ENCODE measurements around the gene GDPD2.
"Not testable (repeated sequence)": the region's sequence is repeated elsewhere in the genome, so short reads cannot be mapped to it uniquely, and the experiment has no call there.

GDPD2 gene, protein sequence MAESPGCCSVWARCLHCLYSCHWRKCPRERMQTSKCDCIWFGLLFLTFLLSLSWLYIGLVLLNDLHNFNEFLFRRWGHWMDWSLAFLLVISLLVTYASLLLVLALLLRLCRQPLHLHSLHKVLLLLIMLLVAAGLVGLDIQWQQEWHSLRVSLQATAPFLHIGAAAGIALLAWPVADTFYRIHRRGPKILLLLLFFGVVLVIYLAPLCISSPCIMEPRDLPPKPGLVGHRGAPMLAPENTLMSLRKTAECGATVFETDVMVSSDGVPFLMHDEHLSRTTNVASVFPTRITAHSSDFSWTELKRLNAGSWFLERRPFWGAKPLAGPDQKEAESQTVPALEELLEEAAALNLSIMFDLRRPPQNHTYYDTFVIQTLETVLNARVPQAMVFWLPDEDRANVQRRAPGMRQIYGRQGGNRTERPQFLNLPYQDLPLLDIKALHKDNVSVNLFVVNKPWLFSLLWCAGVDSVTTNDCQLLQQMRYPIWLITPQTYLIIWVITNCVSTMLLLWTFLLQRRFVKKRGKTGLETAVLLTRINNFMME

DNA sequence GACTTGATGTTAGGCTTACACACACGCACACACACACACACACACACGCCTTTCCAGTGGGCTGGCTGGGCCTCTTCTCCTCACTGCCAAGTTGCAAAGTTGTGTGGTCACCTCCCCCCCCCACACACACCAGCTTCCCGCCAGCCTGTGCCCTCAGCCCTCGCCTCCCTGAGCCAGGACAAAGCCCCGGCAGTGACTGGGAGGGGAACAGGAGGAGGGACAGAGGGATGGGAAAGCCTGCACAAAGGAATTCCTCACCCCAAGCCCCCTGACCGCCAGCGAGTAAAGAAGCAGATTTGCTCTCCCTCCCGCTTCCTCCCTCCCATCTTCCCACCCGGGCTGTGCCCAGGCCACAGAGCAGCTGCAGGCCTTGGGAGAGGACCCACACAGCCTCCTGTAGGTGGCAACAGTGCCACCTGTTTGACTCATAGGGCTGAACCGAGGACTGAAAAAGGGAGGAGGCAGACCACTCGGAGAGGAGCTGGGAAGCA is at the start of gene GDPD2:
Gene GDPD2 (plus strand): TSS at position 464 of the 491 bp plus-strand sequence. CDS start 1,671 bp downstream, outside the sequence.
- no peak for DNase-seq (ENCODE audit: extremely low read depth in 1 of 2, low read depth in 1 of 2)

DNA sequence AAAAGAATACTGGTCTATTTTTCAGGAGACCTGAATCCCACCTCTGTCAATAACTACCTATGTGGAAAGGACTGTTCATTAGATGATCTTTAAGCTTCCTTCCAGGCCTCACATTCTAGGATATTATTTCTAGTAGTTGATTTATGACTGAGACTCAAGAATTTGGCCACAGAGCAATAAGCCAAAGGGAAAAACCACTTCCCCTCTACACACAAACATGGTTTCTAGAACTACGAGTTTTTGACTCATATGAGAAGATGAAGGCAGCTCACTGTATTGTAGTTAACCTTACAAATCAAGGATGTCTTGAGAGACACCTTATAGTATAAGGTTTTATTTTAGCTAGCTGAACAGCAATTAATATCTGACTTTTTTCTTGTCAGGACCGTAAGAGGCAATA is 36.9 kb upstream of the GDPD2 start:
- DNase-seq (ENCODE audit: extremely low read depth in 1 of 2, low read depth in 1 of 2), result no peak

GRCh38 chrX:70398899-70399298 is 24.2 kb upstream of the GDPD2 start:
- DNase-seq (ENCODE audit: extremely low read depth in 1 of 2, low read depth in 1 of 2), result no peak

- not testable (repeated sequence) for DNase-seq (ENCODE audit: extremely low read depth in 1 of 2, low read depth in 1 of 2)
Observed at GRCh38 chrX:70400181-70400580, 22.9 kb upstream of the GDPD2 start.

DNA sequence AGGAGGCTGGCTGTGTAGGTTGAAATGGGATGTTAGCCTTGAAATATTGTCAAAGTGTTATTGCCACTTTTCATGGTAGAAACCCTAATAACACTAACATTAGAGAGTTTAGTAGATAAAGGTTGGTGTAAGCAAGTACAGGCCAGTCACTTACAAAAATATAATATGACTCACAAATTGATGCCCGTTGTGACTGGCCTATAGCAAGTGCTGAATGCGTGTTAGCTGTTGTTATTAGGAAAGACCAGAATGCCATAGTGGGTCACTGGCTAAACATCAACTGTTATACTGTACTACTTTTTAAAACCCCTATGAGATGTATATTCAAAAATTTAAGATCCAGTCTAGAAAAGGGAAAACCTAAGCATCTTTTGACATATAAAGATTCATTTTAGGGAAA is 20.4 kb upstream of the GDPD2 start:
- DNase-seq (ENCODE audit: extremely low read depth in 1 of 2, low read depth in 1 of 2), result no peak

- DNase-seq (ENCODE audit: extremely low read depth in 1 of 2, low read depth in 1 of 2), result no peak
Observed at GRCh38 chrX:70405003-70405402, 18.1 kb upstream of the GDPD2 start.

DNA sequence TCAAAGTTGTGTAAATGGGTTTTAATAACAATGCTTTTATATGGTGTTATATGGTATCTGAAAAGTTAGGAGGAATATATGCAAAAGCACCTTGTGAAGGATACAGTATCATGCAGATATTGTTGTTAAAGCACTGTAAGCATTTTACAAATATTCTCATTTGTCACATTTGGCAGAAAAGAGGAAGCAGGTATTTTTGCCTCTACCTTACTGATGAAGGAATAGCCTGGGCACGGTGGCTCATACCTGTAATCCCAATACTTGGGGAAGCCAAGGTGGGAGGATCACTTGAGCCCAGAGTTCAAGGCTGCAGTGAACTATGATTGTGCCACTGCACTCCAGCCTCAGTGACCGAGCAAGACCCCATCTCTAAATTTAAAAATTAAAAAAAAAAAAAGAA is 12.2 kb upstream of the GDPD2 start:
- DNase-seq (ENCODE audit: extremely low read depth in 1 of 2, low read depth in 1 of 2), result no peak

- DNase-seq (ENCODE audit: extremely low read depth in 1 of 2, low read depth in 1 of 2), result no peak
Observed at GRCh38 chrX:70411475-70411874, 11.6 kb upstream of the GDPD2 start.

DNA sequence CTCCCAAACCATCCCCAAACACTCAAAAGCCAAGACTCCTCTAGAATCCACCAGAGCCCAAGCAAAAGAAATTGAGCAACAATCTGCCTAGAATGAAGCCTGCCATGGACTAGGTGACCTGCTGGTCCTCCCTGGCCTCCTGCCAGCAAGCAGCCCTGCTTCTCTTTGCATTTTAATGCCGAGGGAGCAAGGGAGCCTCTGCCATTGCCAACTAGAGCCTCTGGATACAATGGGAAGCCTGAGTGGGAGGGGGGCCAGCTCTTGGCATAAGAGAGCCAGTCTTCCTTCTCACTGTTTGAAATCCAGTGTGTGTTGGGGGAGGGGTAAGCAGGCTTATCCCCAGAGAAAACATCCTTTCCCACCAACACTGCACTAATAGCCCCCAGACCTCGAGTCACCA is 1.5 kb upstream of the GDPD2 start:
- DNase-seq (ENCODE audit: extremely low read depth in 1 of 2, low read depth in 1 of 2), result no peak

- DNase-seq (ENCODE audit: extremely low read depth in 1 of 2, low read depth in 1 of 2), result no peak
Observed at GRCh38 chrX:70423936-70424675, 992 bp downstream of the GDPD2 start.

DNA sequence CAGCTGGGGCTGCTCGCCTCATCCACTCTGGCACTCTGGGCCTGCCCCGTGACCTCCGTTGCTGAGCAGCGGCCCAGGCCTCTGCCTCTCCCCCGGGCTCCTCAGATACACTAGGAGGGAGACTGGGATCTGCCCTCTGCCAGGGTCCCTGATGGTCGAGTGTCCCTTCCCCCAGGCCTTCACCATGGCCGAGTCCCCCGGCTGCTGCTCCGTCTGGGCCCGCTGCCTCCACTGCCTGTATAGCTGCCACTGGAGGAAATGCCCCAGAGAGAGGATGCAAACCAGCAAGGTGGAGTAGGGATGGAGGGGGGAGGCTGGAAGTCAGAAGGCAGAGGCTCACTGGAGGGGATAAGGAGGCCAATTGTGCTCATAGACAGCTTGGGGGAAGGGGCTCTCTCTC is 1.7 kb downstream of the GDPD2 start:
- DNase-seq (ENCODE audit: extremely low read depth in 1 of 2, low read depth in 1 of 2), result no peak

- DNase-seq (ENCODE audit: extremely low read depth in 1 of 2, low read depth in 1 of 2), result no peak
Observed at GRCh38 chrX:70426286-70427278, 3.5 kb downstream of the GDPD2 start.

DNA sequence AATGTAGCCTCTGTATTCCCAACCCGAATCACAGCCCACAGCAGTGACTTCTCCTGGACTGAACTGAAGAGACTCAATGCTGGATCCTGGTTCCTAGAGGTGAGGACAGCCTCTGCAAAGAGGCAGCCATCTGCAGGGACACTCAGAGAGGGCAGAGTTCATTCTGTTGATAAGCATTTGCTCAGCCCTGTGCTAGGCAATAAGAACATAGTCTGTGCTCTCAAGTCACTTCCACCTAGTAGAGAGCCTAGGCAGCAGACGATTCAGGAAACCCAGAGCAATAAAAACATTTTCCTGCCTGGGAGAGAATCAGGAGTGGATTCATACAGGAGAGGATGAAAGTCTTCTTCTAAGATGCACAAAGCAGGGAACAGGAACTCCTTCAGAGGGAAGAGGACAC is 4.3 kb downstream of the GDPD2 start:
- no peak for DNase-seq (ENCODE audit: extremely low read depth in 1 of 2, low read depth in 1 of 2)

- DNase-seq (ENCODE audit: extremely low read depth in 1 of 2, low read depth in 1 of 2), result no peak
Observed at GRCh38 chrX:70429759-70430158, 6.6 kb downstream of the GDPD2 start.

DNA sequence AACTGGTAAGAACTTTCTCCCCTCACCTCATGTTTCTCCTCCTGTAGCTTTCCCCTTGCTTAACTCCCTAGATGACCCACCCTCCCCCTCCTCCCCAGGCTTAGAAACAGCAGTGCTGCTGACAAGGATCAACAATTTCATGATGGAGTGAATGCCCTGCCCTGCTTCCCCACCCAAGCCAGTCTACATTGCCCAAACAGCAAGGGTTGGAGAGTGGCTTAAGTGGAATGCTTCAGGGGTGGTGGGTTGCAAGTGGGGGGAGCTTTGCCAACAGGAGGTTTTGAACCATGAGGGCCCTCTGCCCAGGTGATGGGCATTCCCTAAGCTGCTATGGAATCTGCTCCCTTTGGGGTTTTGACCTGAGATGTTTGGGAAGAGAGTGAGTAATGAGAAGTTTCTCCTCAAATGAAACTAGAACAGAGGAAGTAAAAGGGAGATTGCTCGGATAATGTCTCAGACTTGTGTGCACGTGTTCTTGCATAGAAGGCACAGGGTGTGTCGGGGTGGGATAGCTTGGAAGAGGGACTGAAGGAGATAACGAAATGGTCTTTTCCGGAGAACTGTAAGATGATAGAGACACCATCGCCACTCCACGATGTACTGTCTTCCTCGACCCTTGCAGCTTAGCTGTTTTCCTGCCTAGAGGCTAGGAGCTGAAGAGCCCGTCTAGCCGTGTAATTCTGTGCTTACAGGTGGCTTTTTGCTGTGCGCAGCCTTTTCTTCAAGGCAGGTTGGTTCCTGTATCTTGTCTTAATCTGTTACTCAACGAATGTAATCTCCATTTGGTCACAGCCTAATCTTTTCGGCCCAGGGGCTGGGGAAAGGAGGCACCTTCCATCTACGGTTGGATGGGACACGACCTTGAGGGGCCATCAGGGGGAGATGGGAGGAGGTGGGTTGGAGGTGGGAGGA is 10.1 kb downstream of the GDPD2 start:
- no peak for DNase-seq (ENCODE audit: extremely low read depth in 1 of 2, low read depth in 1 of 2)

- peak; percentile 45 to 52 for DNase-seq (ENCODE audit: extremely low read depth in 1 of 2, low read depth in 1 of 2)
Observed at GRCh38 chrX:70433848-70434351, 10.8 kb downstream of the GDPD2 start.

GRCh38 chrX:70434352-70434866 is 11.3 kb downstream of the GDPD2 start:
- peak; percentile 47 to 60 for DNase-seq (ENCODE audit: extremely low read depth in 1 of 2, low read depth in 1 of 2)

GRCh38 chrX:70434914-70435586 is 11.9 kb downstream of the GDPD2 start:
- no peak for DNase-seq (ENCODE audit: extremely low read depth in 1 of 2, low read depth in 1 of 2)

- no peak for DNase-seq (ENCODE audit: extremely low read depth in 1 of 2, low read depth in 1 of 2)
Observed at GRCh38 chrX:70436343-70436742, 13.2 kb downstream of the GDPD2 start.

Data from stimulated activated CD8-positive, alpha-beta memory T cell treated with anti-CD3 and anti-CD28 coated beads, Interleukin-7, amount 100 ng/mL, for 48 hours (primary cell).